Esophagus muscularis mucosa (tissue), 4 donors: ENCODE results near the gene ZNF536.

ENCODE experiments used
- EP300 ChIP-seq: sonication (generic); formaldehyde crosslinking; IDR thresholded peaks from one replicate; pipeline ENCODE4 v1.6.1; 2017; ENCODE audit warnings: antibody characterized with exemption
- POLR2A ChIP-seq: fragments of 450-650 bp; IDR thresholded peaks from one replicate; pipeline ENCODE4 v1.6.1; 2017; ENCODE audit warnings: antibody characterized with exemption, moderate library complexity, mild to moderate bottlenecking, low read depth
- POLR2AphosphoS5 ChIP-seq, 2 donors: sonication (generic); formaldehyde crosslinking; IDR thresholded peaks; one replicate each; pipeline ENCODE4 v1.6.1; 2017; ENCODE audit warnings: antibody characterized with exemption in 2 of 2
- TF ChIP-seq, protein P1 (sequence below), 3 experiments: fragments of 200-600 bp in 2 of 3; fragments of 450-650 bp in 1 of 3; sonication (generic) in 2 of 3; IDR thresholded peaks; one replicate each; pipeline ENCODE4 v1.5.1; 2017 to 2019; ENCODE audit warnings: antibody characterized with exemption in 3 of 3, mild to moderate bottlenecking in 2 of 3, moderate library complexity in 1 of 3

DNA sequence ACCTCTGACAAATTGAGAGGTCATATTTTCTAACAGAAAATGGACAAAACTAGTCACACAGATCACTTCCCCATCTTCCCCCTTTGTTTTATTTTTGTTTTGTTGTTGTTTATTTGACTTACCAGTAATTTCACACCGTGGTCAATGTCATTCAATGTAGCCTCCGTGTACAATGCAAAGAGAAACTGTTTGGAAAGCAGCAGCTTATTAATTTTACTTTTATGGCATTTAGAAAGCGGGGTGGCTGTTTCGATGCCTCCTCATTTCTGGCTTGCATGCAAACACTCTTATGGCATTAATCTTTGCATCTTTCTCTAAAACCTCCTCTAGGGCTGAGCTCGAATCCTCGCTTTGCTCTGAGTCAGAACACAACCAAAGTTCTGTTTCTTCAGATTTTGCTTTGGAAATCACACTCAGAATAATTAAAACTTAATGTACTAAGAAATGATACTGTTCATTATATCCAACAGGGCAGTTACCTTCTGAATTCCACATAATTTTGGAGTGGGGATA is 77.0 kb downstream of the ZNF536 start:
- TF ChIP-seq EP300 (no peak), POLR2A (no peak), POLR2AphosphoS5 (IDR thresholded peaks at IDR 0.05) (no peak)
- TF ChIP-seq, protein P1, sequence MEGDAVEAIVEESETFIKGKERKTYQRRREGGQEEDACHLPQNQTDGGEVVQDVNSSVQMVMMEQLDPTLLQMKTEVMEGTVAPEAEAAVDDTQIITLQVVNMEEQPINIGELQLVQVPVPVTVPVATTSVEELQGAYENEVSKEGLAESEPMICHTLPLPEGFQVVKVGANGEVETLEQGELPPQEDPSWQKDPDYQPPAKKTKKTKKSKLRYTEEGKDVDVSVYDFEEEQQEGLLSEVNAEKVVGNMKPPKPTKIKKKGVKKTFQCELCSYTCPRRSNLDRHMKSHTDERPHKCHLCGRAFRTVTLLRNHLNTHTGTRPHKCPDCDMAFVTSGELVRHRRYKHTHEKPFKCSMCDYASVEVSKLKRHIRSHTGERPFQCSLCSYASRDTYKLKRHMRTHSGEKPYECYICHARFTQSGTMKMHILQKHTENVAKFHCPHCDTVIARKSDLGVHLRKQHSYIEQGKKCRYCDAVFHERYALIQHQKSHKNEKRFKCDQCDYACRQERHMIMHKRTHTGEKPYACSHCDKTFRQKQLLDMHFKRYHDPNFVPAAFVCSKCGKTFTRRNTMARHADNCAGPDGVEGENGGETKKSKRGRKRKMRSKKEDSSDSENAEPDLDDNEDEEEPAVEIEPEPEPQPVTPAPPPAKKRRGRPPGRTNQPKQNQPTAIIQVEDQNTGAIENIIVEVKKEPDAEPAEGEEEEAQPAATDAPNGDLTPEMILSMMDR (IDR thresholded peaks at IDR 0.05): no peak
